SU-DHL-6 (cell line): Measurements from ENCODE around the gene DCLK1.

Experiments
- CTCF ChIP-seq: fragments of 200-600 bp; sonication (generic); IDR thresholded peaks from one replicate; pipeline ENCODE4 v1.5.1; 2017; ENCODE audit warnings: antibody characterized with exemption, mild to moderate bottlenecking, low read length, moderate library complexity; ENCODE audit not compliant: insufficient read depth, poor library complexity, severe bottlenecking
- EZH2phosphoT487 ChIP-seq: fragments of 200-600 bp; sonication (generic), shearing (Covaris generic); conservative IDR thresholded peaks from 2 replicates; pipeline ENCODE4 v1.6.1; 2018; ENCODE audit warnings: mild to moderate bottlenecking, antibody characterized with exemption, low read length, moderate library complexity, mixed read lengths

GRCh38 chr13:35947315-35947714 is 183.9 kb downstream of the DCLK1 start:
- TF ChIP-seq CTCF (no peak), EZH2phosphoT487 (no peak)
